ENCODE data around the gene RUNX3.
A peak's percentile ranks its signal among the peaks of the same experiment; 100 is the strongest.
"Not testable (repeated sequence)": the region's sequence is repeated elsewhere in the genome, so short reads cannot be mapped to it uniquely, and the experiment has no call there.

The RUNX3 gene

DNA sequence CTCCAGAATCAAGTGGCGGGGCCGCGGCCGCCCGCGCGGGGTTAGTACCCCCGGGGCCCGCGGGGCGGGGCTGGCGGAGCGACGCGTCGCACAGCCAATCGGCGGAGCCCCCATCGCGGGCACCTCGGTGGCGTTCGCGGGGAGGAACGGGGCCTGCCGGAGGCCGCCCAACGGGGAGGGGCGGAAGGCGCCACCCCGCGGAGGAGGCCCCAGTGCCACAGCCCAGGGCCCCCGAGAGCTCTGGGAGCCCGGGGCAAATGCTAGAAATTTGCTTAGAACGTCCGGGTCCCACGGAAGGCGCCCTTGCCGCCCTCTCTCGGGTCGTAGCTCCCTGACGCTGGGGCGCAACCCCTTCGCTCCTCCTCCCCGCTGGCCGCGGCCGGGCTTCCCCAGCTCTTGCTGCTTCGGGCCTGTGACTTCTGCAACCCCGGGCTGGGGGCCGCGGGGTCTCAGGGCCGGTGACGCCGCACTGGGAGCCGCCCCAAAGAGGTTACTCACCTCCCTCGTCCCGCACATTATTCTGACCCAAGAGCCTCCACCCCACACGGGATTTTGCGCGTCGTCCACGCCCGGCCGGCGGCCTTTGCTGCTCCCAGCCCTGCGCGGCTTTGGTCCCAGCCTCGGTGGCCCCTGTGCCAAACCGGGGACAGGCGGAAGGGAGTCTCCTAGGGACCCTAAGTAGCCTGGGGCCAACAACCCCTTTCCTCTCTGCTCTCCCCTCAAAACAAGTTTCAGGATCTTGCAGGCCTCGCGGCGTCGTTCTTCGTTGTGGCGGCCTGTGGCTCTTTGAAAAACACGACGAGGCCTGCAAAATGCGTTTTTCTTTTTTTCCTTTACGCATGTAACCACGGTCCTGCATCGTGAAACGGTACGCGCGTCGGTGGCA is at the start of gene RUNX3:
Gene RUNX3, minus strand, starts transcription at position 17 of the 886 bp plus-strand sequence. CDS start 408 bp downstream, outside the sequence.
- peak; percentile 88 to 91 for DNase-seq (ENCODE audit: low read depth in 1 of 2, low spot score in 1 of 2)

GRCh38 chr1:24979232-24979631 is 49.2 kb upstream of the RUNX3 start:
- DNase-seq (ENCODE audit: low read depth in 1 of 2, low spot score in 1 of 2), result not testable (repeated sequence)

DNA sequence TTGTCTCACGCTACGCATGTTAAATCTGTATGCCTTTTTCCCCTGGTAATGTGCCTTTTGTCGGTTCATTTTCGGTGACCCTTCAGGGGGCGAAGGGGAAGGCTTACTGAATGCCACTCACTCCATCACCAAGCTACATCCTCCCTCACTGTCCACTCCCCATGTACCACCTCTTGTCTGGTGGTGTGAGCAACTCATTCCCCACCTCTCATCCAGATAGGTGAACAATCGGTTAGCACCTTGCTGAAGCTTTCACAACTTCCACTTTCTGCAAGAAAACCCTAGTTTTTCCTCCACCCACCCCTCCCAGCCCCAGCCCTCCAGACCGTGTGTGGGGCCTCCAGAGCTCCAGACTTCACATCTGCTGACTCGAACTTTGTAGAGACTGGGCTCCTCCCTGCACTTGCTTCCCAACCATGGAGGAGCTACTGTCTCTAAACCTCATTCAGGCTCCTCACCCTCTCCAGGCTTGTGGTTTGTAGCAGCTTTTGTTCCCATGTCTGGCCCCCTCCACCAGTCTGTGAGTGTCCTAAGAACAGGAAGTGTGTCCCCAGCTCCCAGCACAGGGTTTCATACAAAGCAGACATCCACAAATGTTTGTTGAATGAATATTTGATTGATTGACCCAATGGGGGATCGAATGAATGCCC is 48.4 kb upstream of the RUNX3 start:
- DNase-seq (ENCODE audit: low read depth in 1 of 2, low spot score in 1 of 2), result no peak

DNA sequence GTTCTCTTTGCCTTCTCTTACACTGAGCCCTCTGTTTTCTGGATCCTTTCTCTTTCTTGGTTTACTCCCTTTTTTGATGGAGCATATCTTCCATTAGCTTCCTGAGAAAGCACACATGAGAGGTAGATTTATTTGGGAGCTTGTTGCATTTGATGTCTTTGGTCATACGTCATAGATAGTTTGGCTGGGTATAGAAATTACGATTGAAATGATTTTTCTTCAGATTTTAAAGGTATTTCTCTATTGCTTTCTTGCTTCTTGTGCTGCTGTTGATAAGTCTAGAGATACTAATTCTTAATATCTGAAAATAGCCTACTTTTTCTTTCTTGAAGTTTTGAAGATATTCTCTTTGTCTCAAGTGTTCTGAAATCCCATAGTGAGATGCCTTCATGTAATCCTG is 45.3 kb upstream of the RUNX3 start:
- DNase-seq (ENCODE audit: low read depth in 1 of 2, low spot score in 1 of 2), result no peak

- DNase-seq (ENCODE audit: low read depth in 1 of 2, low spot score in 1 of 2), result no peak
These were observed 43.2 kb upstream of the RUNX3 start for GRCh38 chr1:24973315-24973714.

GRCh38 chr1:24972915-24973242 is 42.8 kb upstream of the RUNX3 start:
- no peak for DNase-seq (ENCODE audit: low read depth in 1 of 2, low spot score in 1 of 2)

GRCh38 chr1:24972221-24972914 is 42.3 kb upstream of the RUNX3 start:
- no peak for DNase-seq (ENCODE audit: low read depth in 1 of 2, low spot score in 1 of 2)

GRCh38 chr1:24970926-24971875 is 41.1 kb upstream of the RUNX3 start:
- no peak for DNase-seq (ENCODE audit: low read depth in 1 of 2, low spot score in 1 of 2)

DNA sequence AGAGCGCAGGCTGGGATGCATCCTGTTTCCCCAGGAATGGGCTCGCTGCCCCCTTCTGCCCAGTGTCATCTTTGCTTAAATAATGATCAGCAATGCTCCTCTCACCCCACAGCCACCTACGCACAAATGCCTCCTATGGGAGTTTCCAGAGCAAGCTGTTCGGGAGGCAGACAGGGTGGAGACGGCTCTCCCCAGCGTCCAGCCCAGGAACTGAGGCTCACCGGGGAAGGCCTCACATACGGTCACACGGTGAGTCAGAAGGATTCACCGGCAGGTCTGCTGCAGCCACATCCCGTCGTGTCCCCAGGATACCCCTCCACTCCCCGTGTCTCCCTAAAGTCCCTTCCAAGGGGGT is 40.3 kb upstream of the RUNX3 start:
- DNase-seq (ENCODE audit: low read depth in 1 of 2, low spot score in 1 of 2), result no peak

DNA sequence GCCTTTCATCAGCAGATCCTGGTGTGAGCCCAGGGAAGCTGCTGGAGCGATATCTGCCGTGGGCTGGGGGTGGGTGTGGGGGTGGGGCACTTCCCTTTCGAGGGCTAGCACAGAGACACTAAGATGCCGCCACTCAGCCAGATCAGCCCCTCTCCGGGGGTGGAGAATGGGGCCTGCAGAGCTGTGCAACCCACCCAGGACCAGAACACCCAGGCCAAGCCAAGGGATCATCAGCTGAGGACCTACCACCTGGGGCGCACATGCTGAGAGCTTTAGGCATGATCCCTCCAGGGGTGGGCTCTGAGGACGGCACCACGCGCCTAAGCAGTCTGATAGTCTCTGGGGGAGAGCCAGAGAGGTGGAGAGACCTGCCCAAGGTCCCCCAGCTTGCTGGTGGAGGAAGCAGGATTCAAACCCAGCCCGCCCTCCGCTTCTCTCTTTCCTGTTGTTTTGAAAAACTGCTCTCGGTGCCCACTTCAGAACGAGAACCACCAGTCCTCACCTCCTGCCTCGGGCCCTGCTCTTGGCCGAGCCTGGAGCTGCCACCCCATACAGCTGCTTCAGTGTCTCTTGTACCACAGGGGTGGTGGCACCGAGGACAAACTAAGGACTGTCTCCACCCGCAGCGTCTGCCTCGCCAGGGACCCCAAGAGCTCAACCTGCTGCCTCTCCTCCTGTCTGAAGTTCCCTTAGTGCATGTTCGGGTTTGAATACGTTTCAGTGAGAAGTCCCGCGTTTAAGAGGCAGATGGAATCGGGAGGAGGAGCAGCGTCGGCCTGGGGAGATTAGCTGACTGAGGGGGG is 39.7 kb upstream of the RUNX3 start:
- DNase-seq (ENCODE audit: low read depth in 1 of 2, low spot score in 1 of 2), result no peak

DNA sequence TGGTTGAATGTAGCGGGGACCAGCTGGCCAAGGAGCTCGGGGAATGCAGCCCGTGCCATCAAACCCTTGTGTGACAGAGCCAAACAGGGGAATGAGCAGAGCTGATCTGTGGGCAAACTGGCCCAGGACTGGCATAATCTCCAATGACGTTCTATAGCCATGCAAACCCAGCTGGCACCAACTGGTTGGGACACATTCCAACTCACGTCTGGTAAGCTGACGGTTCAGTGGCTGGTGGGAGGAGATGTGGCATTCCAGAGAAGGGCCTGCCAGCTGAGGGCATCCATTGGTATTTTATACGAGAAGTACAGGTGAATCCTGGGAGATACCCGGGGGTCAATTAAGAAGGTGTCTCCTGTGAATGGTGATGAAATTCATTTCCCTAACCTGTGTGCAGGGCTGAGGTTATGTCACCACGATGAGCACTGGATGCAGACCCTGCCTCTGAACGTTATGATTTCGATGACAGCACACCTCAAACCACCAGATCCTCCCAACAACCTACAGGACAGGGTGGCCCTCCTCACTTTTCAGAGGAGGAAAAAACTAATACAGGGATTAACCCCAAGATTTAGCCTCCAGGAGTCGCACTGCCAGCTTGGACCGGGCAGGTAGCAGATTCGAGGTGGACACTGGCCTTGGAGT is 39.0 kb upstream of the RUNX3 start:
- no peak for DNase-seq (ENCODE audit: low read depth in 1 of 2, low spot score in 1 of 2)

DNA sequence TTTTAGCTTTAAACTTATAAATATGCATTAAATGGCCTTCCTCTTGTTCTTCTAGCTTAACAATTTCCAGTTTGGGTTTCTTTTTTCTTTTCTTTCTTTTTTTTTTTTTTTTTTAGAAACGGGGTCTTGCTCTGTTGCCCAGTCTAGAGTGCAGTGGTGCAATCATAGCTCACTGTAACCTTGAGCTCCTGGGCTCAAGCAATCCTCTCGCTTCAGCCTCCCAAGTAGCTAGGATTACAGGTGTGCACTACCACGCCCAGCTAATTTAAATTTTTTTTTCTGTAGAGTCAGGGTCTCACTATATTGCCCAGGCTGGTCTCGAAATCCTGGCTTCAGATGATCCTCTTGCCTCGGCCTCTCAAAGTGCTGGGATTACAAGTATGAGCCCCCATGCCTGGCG is 37.9 kb upstream of the RUNX3 start:
- no peak for DNase-seq (ENCODE audit: low read depth in 1 of 2, low spot score in 1 of 2)

GRCh38 chr1:24967555-24967954 is 37.5 kb upstream of the RUNX3 start:
- DNase-seq (ENCODE audit: low read depth in 1 of 2, low spot score in 1 of 2), result no peak

GRCh38 chr1:24966724-24967346 is 36.8 kb upstream of the RUNX3 start:
- DNase-seq (ENCODE audit: low read depth in 1 of 2, low spot score in 1 of 2), result no peak

- DNase-seq (ENCODE audit: low read depth in 1 of 2, low spot score in 1 of 2), result no peak
These were observed 36.1 kb upstream of the RUNX3 start for GRCh38 chr1:24966121-24966723.

DNA sequence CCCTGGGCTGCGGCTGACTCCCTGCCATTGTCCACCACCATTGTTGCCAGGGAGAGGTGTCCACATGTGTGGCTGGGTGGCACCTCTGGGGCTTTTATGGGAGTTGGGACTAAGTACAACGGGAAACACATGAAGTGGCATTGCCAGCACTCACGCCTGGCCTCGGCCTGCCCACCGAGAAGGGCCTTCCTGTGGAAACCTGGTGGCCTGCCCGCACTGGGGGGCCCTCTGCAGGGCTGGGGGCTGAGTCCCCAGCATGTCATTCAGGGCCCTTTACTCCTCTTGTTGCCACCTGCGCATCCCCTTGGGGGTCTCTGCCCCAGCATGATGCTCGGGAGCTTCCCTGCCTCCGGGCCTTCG is 35.5 kb upstream of the RUNX3 start:
- no peak for DNase-seq (ENCODE audit: low read depth in 1 of 2, low spot score in 1 of 2)

DNA sequence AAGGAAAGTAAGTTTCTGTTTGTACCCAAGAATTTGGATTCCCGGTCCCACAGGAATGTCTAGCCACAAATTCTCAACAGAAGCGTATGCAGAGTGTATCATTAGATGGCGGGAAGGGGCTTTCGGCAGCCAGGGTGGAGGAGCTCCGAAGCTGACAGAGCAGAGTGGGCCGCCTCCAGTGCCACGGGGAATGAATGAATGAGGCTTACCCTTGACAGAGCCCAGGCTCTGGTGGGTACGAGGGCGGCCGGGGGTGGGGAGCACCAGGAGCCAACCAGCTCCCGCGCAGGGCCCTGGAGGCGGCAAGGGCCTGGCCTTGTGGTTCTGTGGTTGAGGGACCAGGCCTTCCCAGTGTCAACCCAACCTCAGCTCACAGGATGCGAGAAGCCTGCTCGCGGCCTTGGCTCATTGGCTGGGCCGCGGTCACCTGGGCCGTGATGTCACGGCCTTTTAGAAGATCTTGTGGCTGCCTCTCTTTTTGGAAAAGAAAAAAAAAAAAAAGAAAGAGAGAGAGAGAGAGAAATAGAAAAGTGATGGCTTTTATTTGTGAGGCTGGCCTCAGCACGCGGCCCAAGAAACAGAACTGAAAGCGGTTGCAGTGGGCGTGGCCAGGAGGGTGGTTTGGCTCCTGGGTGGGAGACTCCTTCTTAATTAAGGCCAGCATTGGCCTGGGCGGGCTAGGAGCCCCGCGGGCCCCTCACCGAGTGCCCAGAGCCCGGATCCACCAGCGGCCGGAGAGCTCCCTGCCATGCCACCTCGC is 34.9 kb upstream of the RUNX3 start:
- DNase-seq (ENCODE audit: low read depth in 1 of 2, low spot score in 1 of 2), result peak; percentile 63 to 69
